Chondrocyte (in vitro differentiated cells): ENCODE data around the gene PASK. TPM values are rescaled to one million over a fixed set of nuclear protein-coding genes. Genes with fewer than 3 reads are reported as not detected.

Experiments
- DNase-seq: peaks from one replicate; pipeline ENCODE4 v3.0.0; 2021; ENCODE audit warnings: mixed read lengths, low spot score
- H3K27ac Mint-ChIP-seq: one replicate; pipeline ENCODE4 v1.8.0; 2021; ENCODE audit warnings: mild to moderate bottlenecking, moderate library complexity, mixed read lengths; ENCODE audit not compliant: unreplicated experiment
- H3K27me3 Mint-ChIP-seq: 2 replicates; pipeline ENCODE4 v1.8.0; 2021; ENCODE audit warnings: low read depth, mixed read lengths
- H3K36me3 Mint-ChIP-seq: 2 replicates; pipeline ENCODE4 v1.8.0; 2021; ENCODE audit warnings: low read depth, mixed read lengths
- H3K4me1 Mint-ChIP-seq: 2 replicates; pipeline ENCODE4 v1.8.0; 2021; ENCODE audit warnings: low read depth, mild to moderate bottlenecking, mixed read lengths
- H3K4me3 Mint-ChIP-seq: one replicate; pipeline ENCODE4 v1.8.0; 2021; ENCODE audit warnings: mild to moderate bottlenecking, moderate library complexity, mixed read lengths; ENCODE audit not compliant: unreplicated experiment
- H3K9me3 Mint-ChIP-seq: 2 replicates; pipeline ENCODE4 v1.8.0; 2021; ENCODE audit warnings: low read depth, mixed read lengths
- total RNA-seq: library from RNA; stranded (reverse); gene quantifications from 3 replicates; pipeline ENCODE4 v1.2.1, GENCODE V29; 2021
- TF ChIP-seq, protein P1 (sequence below): fragments of 200-600 bp; sonication (generic); IDR thresholded peaks from 2 replicates; pipeline ENCODE4 v1.5.0; 2021; ENCODE audit warnings: antibody characterized with exemption, mild to moderate bottlenecking, moderate library complexity

Gene PASK
- total RNA-seq, 1 donor from 2014 or later: 4.5 TPM

DNA sequence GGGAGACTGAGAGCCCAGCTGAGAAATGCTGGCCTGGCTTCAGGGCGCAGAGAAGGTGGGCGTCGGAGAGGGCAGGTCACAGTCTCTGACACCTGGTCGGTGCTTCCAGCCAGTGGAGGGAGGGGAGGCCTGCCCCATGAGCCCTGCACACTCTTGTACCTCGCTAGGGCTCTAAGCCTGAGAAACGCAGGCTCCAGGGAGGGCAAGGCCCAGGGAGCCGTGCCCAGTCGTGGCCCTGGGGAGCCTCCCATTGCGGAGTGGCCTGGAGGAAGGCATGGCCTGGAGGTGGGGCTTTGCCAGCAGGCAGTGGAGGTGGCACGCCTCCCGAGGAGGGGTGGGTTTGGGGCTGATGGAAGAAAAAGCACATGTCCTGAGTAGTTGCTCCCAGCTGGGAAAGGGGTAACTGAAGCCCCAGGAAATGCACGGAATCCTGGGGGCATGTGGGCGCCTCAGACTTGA, 86.2 kb downstream of the PASK start:
- peaks cover 4% of the 10 kb centered on the region for H3K36me3 Mint-ChIP-seq
- TF ChIP-seq, protein P1, sequence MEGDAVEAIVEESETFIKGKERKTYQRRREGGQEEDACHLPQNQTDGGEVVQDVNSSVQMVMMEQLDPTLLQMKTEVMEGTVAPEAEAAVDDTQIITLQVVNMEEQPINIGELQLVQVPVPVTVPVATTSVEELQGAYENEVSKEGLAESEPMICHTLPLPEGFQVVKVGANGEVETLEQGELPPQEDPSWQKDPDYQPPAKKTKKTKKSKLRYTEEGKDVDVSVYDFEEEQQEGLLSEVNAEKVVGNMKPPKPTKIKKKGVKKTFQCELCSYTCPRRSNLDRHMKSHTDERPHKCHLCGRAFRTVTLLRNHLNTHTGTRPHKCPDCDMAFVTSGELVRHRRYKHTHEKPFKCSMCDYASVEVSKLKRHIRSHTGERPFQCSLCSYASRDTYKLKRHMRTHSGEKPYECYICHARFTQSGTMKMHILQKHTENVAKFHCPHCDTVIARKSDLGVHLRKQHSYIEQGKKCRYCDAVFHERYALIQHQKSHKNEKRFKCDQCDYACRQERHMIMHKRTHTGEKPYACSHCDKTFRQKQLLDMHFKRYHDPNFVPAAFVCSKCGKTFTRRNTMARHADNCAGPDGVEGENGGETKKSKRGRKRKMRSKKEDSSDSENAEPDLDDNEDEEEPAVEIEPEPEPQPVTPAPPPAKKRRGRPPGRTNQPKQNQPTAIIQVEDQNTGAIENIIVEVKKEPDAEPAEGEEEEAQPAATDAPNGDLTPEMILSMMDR: no peak
- H3K27me3 Mint-ChIP-seq: peaks cover 37% of the 10 kb centered on the region
- H3K4me1 Mint-ChIP-seq: no peaks in the 10 kb centered on the region
- peaks cover 11% of the 10 kb centered on the region for H3K9me3 Mint-ChIP-seq
- DNase-seq: no peak
- no peak overlapping the region for H3K4me3 Mint-ChIP-seq
- no peak overlapping the region for H3K27ac Mint-ChIP-seq

GRCh38 chr2:241062389-241063092, 86.7 kb downstream of the PASK start:
- Mint-ChIP-seq H3K4me3 (no peak overlapping the region), H3K36me3 (peaks cover 4% of the 10 kb centered on the region), H3K27ac (no peak overlapping the region), H3K27me3 (peaks cover 41% of the 10 kb centered on the region), H3K4me1 (no peaks in the 10 kb centered on the region), H3K9me3 (peaks cover 11% of the 10 kb centered on the region)
- TF ChIP-seq, protein P1: no peak
- no peak for DNase-seq

- H3K27ac Mint-ChIP-seq: no peak overlapping the region
- peaks cover 40% of the 10 kb centered on the region for H3K27me3 Mint-ChIP-seq
- H3K4me1 Mint-ChIP-seq: no peaks in the 10 kb centered on the region
- H3K4me3 Mint-ChIP-seq: no peak overlapping the region
- no peak for DNase-seq
- peaks cover 4% of the 10 kb centered on the region for H3K36me3 Mint-ChIP-seq
- peaks cover 11% of the 10 kb centered on the region for H3K9me3 Mint-ChIP-seq
- TF ChIP-seq, protein P1: no peak
These were observed 88.0 kb downstream of the PASK start for GRCh38 chr2:241061275-241061674.

Other genes starting within 250 kb of the PASK start
- gene CROCC2, start 243.1 kb downstream of the PASK start, total RNA-seq: not detected in 3 replicates
- gene SNED1, start 150.9 kb downstream of the PASK start, total RNA-seq: 1.6 to 2.9 TPM (median 1.9 TPM) in 3 replicates
- 21.5 to 34.1 TPM (median 22.6 TPM) in 3 replicates for gene MTERF4, start 47.2 kb downstream of the PASK start, total RNA-seq
- gene PPP1R7, start 995 bp upstream of the PASK start, total RNA-seq: 43.1 to 54.2 TPM (median 44.3 TPM) in 3 replicates
- 0.48 to 2.2 TPM (median 1.5 TPM) in 3 replicates for gene ANO7, start 39.2 kb upstream of the PASK start, total RNA-seq
- gene HDLBP, start 166.2 kb upstream of the PASK start, total RNA-seq: 979 to 1,131 TPM (median 989 TPM) in 3 replicates
- gene SEPTIN2, start 166.5 kb upstream of the PASK start, total RNA-seq: 447 to 542 TPM (median 465 TPM) in 3 replicates
- 54.0 to 57.1 TPM (median 56.0 TPM) in 3 replicates for gene FARP2, start 206.8 kb upstream of the PASK start, total RNA-seq